Prostate gland (tissue), 2 donors: Measurements from ENCODE around the gene ECT2L. TPM values are rescaled to one million over a fixed set of nuclear protein-coding genes. Genes with fewer than 3 reads are reported as not detected.

Experiments used
- DNase-seq: peaks from one replicate; pipeline ENCODE4 v3.0.0-alpha.2; 2019; ENCODE audit warnings: low spot score
- H3K27ac ChIP-seq, 2 donors: fragments of 200-600 bp; sonication (generic); 2 replicates each; pipeline ENCODE4 v1.5.1; 2017 to 2019
- H3K27me3 ChIP-seq: fragments of 200-600 bp; sonication (generic); replicated peaks from 2 replicates; pipeline ENCODE4 v1.5.1; 2019; ENCODE audit not compliant: insufficient read depth
- H3K36me3 ChIP-seq, 2 donors: fragments of 200-600 bp; sonication (generic); 1 replicate in 1 of 2; 2 replicates in 1 of 2; pipeline versions ENCODE4 v1.5.1 to v1.8.1; 2017 to 2019
- H3K4me1 ChIP-seq: fragments of 200-600 bp; sonication (generic); replicated peaks from 2 replicates; pipeline ENCODE4 v1.5.1; 2019
- H3K4me3 ChIP-seq, 2 donors: fragments of 200-600 bp; sonication (generic); 2 replicates each; pipeline ENCODE4 v1.5.1; 2017 to 2019
- H3K9me3 ChIP-seq: fragments of 200-600 bp; sonication (generic); 2 replicates; pipeline ENCODE4 v1.5.1; 2017
- POLR2A ChIP-seq: fragments of 450-650 bp; IDR thresholded peaks from one replicate; pipeline ENCODE4 v1.6.1; 2016; ENCODE audit warnings: antibody characterized with exemption, mild to moderate bottlenecking
- POLR2AphosphoS5 ChIP-seq: sonication (generic); formaldehyde crosslinking; IDR thresholded peaks from one replicate; pipeline ENCODE4 v1.6.1; 2017; ENCODE audit warnings: antibody characterized with exemption
- WGBS: methylation state at CpG from one replicate; pipeline ENCODE4 v1.1.5; 2018; 5-methylcytosine and 5-hydroxymethylcytosine counted together
- intact Hi-C: fragments of 100-400 bp; cut with DNase I; formaldehyde crosslinking; loops from one replicate; pipeline ENCODE4 v1.14.2; 2022
- total RNA-seq, 2 donors: library from RNA; depleted of rRNA; stranded (reverse); fragments of >200 nt; gene quantifications; one replicate each; pipeline ENCODE4 v1.1.0, GENCODE V29; 2016
- TF ChIP-seq, protein P1 (sequence below), 4 experiments: fragments of 200-600 bp in 2 of 4; fragments of 450-650 bp in 2 of 4; sonication (generic) in 2 of 4; IDR thresholded peaks; 1 replicate in 3 of 4; 2 replicates in 1 of 4; pipeline ENCODE4 v1.5.1; 2016 to 2019; ENCODE audit warnings: antibody characterized with exemption in 4 of 4, mild to moderate bottlenecking in 2 of 4, moderate library complexity in 2 of 4

Gene ECT2L
- total RNA-seq, 2 donors from 2014 or later = 0.41 TPM; not detected in 1

GRCh38 chr6:138769102-138769676 is 26.7 kb upstream of the ECT2L start:
- TF ChIP-seq POLR2AphosphoS5 (no peak), POLR2A (no peak)
- TF ChIP-seq, protein P1, sequence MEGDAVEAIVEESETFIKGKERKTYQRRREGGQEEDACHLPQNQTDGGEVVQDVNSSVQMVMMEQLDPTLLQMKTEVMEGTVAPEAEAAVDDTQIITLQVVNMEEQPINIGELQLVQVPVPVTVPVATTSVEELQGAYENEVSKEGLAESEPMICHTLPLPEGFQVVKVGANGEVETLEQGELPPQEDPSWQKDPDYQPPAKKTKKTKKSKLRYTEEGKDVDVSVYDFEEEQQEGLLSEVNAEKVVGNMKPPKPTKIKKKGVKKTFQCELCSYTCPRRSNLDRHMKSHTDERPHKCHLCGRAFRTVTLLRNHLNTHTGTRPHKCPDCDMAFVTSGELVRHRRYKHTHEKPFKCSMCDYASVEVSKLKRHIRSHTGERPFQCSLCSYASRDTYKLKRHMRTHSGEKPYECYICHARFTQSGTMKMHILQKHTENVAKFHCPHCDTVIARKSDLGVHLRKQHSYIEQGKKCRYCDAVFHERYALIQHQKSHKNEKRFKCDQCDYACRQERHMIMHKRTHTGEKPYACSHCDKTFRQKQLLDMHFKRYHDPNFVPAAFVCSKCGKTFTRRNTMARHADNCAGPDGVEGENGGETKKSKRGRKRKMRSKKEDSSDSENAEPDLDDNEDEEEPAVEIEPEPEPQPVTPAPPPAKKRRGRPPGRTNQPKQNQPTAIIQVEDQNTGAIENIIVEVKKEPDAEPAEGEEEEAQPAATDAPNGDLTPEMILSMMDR (IDR thresholded peaks at IDR 0.05) = no peak
- intact Hi-C loops = loop anchor here (10.0 kb wide), 2 partner anchors 344 to 654 kb away; no protein-coding TSS in a partner anchor
- no peaks in the 10 kb centered on the region for H3K9me3 ChIP-seq
- DNase-seq = no peak
- no peaks in the 10 kb centered on the region for H3K4me1 ChIP-seq
- 57% methylated on average over 6 of the region's 6 CpGs for WGBS
- no peak overlapping the region for H3K27ac ChIP-seq
- H3K36me3 ChIP-seq = no peaks in the 10 kb centered on the region
- no peak overlapping the region for H3K4me3 ChIP-seq
- no peaks in the 10 kb centered on the region for H3K27me3 ChIP-seq

DNA sequence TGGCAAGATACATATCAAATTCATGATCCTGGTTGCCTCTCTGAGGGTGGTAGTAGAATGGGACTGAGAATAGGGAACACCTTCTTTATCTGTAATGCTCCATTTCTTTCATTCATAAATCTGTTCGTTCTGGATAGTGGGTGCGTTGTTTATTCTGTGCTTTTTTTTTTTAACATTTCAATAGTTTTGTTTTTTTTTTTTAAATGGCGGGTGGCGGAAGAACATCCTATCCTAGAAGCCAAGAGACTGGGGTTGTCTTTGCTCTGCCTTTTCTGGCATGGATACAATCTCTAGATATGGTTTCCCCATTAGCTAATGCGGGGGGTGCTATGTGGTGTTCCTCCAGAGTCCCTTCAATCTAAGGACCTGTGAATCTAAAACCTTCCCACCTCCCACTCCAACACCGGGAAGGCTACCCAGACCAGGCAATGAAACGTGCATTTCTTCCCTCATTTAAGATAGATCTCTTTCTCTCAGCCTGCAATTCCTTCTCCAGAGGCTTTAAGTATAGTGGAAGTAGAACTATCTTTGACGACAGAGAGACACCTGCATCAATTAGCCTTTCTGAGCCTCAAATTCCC is 23.2 kb upstream of the ECT2L start:
- intact Hi-C loops = no loop called here
- Histone ChIP-seq H3K27me3 (no peaks in the 10 kb centered on the region), H3K36me3 (no peaks in the 10 kb centered on the region), H3K4me3 (peak overlapping the region; percentile 67 to 80), H3K9me3 (no peaks in the 10 kb centered on the region), H3K27ac (peak overlapping the region; percentile 94 to 99), H3K4me1 (no peaks in the 10 kb centered on the region)
- no peak for DNase-seq
- no peak for TF ChIP-seq POLR2AphosphoS5
- TF ChIP-seq, protein P1 (IDR thresholded peaks at IDR 0.05) = no peak
- TF ChIP-seq POLR2A = no peak
- 5% methylated on average over 8 of the region's 8 CpGs for WGBS

- Histone ChIP-seq H3K4me3 (peak within 1 kb of the TSS; percentile 67 to 80), H3K9me3 (no peaks in the 10 kb centered on the region), H3K36me3 (no peaks in the 10 kb centered on the region), H3K4me1 (no peaks in the 10 kb centered on the region), H3K27ac (peak within 1 kb of the TSS; percentile 94 to 99), H3K27me3 (no peaks in the 10 kb centered on the region)
- WGBS = under 1% methylated on average over 46 of the region's 47 CpGs
- intact Hi-C loops = no loop called here
- peak; percentile 97 for DNase-seq
- TF ChIP-seq POLR2A (peak; percentile 77), POLR2AphosphoS5 (peak; percentile 92)
- TF ChIP-seq, protein P1 (IDR thresholded peaks at IDR 0.05) = peak in 2 of 4 experiments; percentile 38 to 39
Measured at GRCh38 chr6:138773177-138774091, 22.5 kb upstream of the ECT2L start, which contains the start of gene CCDC28A. Gene CCDC28A, plus strand, starts transcription at chr6:138773769. Its CDS starts 2,352 bp downstream, at chr6:138776121.

DNA sequence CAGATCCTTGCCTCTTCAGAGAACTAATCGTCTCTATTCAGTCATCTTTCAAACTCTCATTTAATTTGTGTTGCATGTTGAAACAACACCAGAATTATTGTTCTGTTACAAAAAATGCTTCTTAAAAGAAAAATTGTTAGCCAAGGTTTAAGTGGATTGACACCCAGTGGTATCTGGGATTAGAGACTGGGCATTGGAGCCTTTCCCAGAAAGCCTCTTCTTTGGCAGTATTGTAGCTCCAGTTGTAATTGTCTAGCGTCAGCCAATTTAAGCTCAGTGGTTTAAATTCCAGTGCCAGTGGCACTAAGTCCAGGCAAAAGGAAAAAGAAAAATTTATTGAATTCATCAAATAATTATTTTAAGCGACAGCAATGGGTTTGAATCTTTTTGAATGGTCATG is 21.5 kb upstream of the ECT2L start:
- Histone ChIP-seq H3K27ac (no peak overlapping the region), H3K27me3 (no peaks in the 10 kb centered on the region), H3K4me1 (no peaks in the 10 kb centered on the region), H3K4me3 (peak overlapping the region; percentile 67 to 80), H3K36me3 (no peaks in the 10 kb centered on the region), H3K9me3 (no peaks in the 10 kb centered on the region)
- WGBS = 23% methylated on average over 3 of the region's 3 CpGs
- intact Hi-C loops = no loop called here
- DNase-seq = no peak
- TF ChIP-seq, protein P1 (IDR thresholded peaks at IDR 0.05) = no peak
- no peak for TF ChIP-seq POLR2A
- TF ChIP-seq POLR2AphosphoS5 = no peak
